H1 (cell line): ENCODE measurements around the gene ADM. TPM values are rescaled to one million over a fixed set of nuclear protein-coding genes. Genes with fewer than 3 reads are reported as not detected.
A peak's percentile ranks its signal among the peaks of the same experiment; 100 is the strongest.

Experiments used
- RAD21 ChIP-seq, 2 experiments: IDR thresholded peaks in 1 of 2; conservative IDR thresholded peaks in 1 of 2; 2 replicates each; pipeline ENCODE4 v1.6.1; 2011; ENCODE audit warnings: low read depth in 2 of 2, low read length in 2 of 2, improper control_type of control experiment in 1 of 2, inconsistent platforms in 1 of 2, mild to moderate bottlenecking in 1 of 2, moderate library complexity in 1 of 2
- polyA plus RNA-seq, 7 experiments: library from polyadenylated mRNA; depleted of rRNA in 3 of 7; stranded (reverse) in 5 of 7; unstranded in 2 of 7; fragments of >200 nt in 5 of 7; fragments of 200-250 nt in 2 of 7; gene quantifications; 1 replicate in 5 of 7; 2 replicates in 1 of 7; 4 replicates in 1 of 7; pipeline versions ENCODE4 v1.2.1 to v1.2.3, GENCODE V29; 2011 to 2013; ENCODE audit warnings: missing spikeins in 2 of 7, mixed read lengths in 2 of 7
- total RNA-seq: library from RNA; stranded (reverse); fragmentation: NEBNext Ultra II Directional; extraction: Animal tissue kit (Norgen Biotek cat#: 25700); gene quantifications from 2 replicates; pipeline ENCODE4 v1.2.1, GENCODE V29; 2021
- TF ChIP-seq, protein P1 (sequence below): fragments of 300-600 bp; sonication (generic); IDR thresholded peaks from 2 replicates; pipeline ENCODE4 v1.7.1; 2012; ENCODE audit warnings: low read length, moderate library complexity, mild to moderate bottlenecking, inconsistent platforms; ENCODE audit not compliant: insufficient replicate concordance

ADM gene
- total and polyA plus RNA-seq, 2 of the 8 experiments (the other 6 are each of a cell fraction or from before 2014, with no cell fraction given), result 94.1 to 95.6 TPM

DNA sequence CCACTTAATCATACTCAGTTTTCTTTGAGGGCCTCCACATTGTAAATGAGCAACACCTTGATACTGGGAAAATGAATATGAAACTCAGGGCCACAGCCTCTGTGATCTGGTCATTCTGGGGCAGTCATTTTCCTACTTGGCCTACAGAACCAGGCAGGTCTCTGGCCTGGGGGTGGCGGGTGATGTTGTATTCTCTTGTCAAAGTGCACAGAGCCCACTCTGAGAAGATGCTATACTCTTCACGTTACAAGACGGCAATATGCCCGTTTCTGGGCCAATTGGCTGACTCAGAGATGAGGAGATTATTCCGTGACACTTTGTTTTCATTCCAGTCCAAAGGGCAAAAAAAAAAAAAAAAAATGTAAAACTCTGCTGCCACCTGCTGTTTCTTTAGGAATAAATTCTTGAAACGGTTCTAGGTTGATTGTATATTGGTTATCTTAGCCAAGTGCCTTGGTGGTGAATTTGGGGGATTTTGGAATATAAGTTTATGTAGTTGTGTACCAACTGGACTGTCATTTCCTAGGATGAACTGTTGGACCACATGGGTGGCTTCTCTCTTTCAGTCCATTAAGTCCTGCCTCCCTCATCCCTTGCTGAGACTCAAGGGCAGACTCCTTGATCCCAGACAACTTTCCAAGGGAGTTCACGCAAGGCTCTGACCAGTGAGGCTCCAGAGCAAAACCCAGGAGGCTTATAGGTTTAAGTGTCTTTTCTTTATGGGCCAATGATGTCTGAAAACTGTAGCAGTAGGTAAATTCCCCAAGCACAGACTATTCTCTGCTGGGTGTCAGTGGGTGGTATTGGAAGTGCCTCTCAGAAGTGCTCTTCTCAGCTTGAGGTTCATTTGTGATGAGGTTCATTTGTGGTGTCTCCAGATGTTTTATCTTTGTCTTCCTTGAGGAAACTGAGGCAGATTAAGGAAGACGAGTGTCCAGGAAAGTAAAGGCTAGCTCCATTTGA is 18.2 kb downstream of the ADM start (continued):
- TF ChIP-seq, protein P1, sequence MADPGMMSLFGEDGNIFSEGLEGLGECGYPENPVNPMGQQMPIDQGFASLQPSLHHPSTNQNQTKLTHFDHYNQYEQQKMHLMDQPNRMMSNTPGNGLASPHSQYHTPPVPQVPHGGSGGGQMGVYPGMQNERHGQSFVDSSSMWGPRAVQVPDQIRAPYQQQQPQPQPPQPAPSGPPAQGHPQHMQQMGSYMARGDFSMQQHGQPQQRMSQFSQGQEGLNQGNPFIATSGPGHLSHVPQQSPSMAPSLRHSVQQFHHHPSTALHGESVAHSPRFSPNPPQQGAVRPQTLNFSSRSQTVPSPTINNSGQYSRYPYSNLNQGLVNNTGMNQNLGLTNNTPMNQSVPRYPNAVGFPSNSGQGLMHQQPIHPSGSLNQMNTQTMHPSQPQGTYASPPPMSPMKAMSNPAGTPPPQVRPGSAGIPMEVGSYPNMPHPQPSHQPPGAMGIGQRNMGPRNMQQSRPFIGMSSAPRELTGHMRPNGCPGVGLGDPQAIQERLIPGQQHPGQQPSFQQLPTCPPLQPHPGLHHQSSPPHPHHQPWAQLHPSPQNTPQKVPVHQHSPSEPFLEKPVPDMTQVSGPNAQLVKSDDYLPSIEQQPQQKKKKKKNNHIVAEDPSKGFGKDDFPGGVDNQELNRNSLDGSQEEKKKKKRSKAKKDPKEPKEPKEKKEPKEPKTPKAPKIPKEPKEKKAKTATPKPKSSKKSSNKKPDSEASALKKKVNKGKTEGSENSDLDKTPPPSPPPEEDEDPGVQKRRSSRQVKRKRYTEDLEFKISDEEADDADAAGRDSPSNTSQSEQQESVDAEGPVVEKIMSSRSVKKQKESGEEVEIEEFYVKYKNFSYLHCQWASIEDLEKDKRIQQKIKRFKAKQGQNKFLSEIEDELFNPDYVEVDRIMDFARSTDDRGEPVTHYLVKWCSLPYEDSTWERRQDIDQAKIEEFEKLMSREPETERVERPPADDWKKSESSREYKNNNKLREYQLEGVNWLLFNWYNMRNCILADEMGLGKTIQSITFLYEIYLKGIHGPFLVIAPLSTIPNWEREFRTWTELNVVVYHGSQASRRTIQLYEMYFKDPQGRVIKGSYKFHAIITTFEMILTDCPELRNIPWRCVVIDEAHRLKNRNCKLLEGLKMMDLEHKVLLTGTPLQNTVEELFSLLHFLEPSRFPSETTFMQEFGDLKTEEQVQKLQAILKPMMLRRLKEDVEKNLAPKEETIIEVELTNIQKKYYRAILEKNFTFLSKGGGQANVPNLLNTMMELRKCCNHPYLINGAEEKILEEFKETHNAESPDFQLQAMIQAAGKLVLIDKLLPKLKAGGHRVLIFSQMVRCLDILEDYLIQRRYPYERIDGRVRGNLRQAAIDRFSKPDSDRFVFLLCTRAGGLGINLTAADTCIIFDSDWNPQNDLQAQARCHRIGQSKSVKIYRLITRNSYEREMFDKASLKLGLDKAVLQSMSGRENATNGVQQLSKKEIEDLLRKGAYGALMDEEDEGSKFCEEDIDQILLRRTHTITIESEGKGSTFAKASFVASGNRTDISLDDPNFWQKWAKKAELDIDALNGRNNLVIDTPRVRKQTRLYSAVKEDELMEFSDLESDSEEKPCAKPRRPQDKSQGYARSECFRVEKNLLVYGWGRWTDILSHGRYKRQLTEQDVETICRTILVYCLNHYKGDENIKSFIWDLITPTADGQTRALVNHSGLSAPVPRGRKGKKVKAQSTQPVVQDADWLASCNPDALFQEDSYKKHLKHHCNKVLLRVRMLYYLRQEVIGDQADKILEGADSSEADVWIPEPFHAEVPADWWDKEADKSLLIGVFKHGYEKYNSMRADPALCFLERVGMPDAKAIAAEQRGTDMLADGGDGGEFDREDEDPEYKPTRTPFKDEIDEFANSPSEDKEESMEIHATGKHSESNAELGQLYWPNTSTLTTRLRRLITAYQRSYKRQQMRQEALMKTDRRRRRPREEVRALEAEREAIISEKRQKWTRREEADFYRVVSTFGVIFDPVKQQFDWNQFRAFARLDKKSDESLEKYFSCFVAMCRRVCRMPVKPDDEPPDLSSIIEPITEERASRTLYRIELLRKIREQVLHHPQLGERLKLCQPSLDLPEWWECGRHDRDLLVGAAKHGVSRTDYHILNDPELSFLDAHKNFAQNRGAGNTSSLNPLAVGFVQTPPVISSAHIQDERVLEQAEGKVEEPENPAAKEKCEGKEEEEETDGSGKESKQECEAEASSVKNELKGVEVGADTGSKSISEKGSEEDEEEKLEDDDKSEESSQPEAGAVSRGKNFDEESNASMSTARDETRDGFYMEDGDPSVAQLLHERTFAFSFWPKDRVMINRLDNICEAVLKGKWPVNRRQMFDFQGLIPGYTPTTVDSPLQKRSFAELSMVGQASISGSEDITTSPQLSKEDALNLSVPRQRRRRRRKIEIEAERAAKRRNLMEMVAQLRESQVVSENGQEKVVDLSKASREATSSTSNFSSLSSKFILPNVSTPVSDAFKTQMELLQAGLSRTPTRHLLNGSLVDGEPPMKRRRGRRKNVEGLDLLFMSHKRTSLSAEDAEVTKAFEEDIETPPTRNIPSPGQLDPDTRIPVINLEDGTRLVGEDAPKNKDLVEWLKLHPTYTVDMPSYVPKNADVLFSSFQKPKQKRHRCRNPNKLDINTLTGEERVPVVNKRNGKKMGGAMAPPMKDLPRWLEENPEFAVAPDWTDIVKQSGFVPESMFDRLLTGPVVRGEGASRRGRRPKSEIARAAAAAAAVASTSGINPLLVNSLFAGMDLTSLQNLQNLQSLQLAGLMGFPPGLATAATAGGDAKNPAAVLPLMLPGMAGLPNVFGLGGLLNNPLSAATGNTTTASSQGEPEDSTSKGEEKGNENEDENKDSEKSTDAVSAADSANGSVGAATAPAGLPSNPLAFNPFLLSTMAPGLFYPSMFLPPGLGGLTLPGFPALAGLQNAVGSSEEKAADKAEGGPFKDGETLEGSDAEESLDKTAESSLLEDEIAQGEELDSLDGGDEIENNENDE, result no peak
- TF ChIP-seq RAD21 (IDR thresholded peaks at IDR 0.05 in 1 of 2, conservative IDR thresholded peaks at IDR 0.05 in 1 of 2; ENCODE audit: low read depth in 2 of 2, low read length in 2 of 2), result peak; percentile 50 to 59
